Parietal lobe (tissue), 1 donor: ENCODE results near the gene KCNJ12. TPM values are rescaled to one million over a fixed set of nuclear protein-coding genes. Genes with fewer than 3 reads are reported as not detected.

Source experiments
- total RNA-seq: library from RNA; depleted of rRNA; stranded (reverse); fragments of >200 nt; gene quantifications from one replicate; pipeline ENCODE4 v1.2.3, GENCODE V29; 2014

KCNJ12 gene
- total RNA-seq = 0.63 TPM

GRCh38 chr17:21376081-21376758 lies at the start of gene KCNJ12:
Gene KCNJ12, plus strand, starts transcription at chr17:21376357. Its CDS starts 38,986 bp downstream, at chr17:21415343.

Other genes with a start within 250 kb of the KCNJ12 start
- gene DHRS7B, start 249.4 kb upstream of the KCNJ12 start, total RNA-seq = 13.8 TPM
- 12.2 TPM for gene TMEM11, start 162.2 kb upstream of the KCNJ12 start, total RNA-seq
- 2.8 TPM for gene NATD1, start 122.9 kb upstream of the KCNJ12 start, total RNA-seq
- 4.1 TPM for gene MAP2K3, start 91.6 kb upstream of the KCNJ12 start, total RNA-seq